Glomerular visceral epithelial cell (primary cell): Measurements from ENCODE around the gene OBSCN.

Source experiments
- DNase-seq: peaks from one replicate; pipeline ENCODE4 v3.0.0-alpha.2; 2016; ENCODE audit errors: extremely low spot score

The OBSCN gene

GRCh38 chr1:228289996-228290881, 82.4 kb downstream of the OBSCN start:
- DNase-seq, result no peak

GRCh38 chr1:228291906-228292608, 84.2 kb downstream of the OBSCN start:
- DNase-seq, result no peak

GRCh38 chr1:228292609-228292911, 84.7 kb downstream of the OBSCN start:
- DNase-seq, result no peak

GRCh38 chr1:228293393-228293792, 85.5 kb downstream of the OBSCN start:
- DNase-seq, result no peak

- DNase-seq, result no peak
Measured at GRCh38 chr1:228293816-228294500, 86.1 kb downstream of the OBSCN start.

GRCh38 chr1:228294717-228295116, 86.9 kb downstream of the OBSCN start:
- DNase-seq, result no peak

- DNase-seq, result no peak
Measured at GRCh38 chr1:228295201-228295600, 87.4 kb downstream of the OBSCN start.

GRCh38 chr1:228295981-228296380, 88.1 kb downstream of the OBSCN start:
- no peak for DNase-seq

GRCh38 chr1:228297242-228297641, 89.4 kb downstream of the OBSCN start:
- no peak for DNase-seq

- DNase-seq, result no peak
Measured at GRCh38 chr1:228297822-228298221, 90.0 kb downstream of the OBSCN start.

- DNase-seq, result no peak
Measured at GRCh38 chr1:228298471-228298870, 90.6 kb downstream of the OBSCN start.

- DNase-seq, result no peak
Measured at GRCh38 chr1:228299211-228299610, 91.4 kb downstream of the OBSCN start.

GRCh38 chr1:228299901-228300300, 92.1 kb downstream of the OBSCN start:
- DNase-seq, result no peak

GRCh38 chr1:228302086-228302485, 94.2 kb downstream of the OBSCN start:
- DNase-seq, result no peak

- no peak for DNase-seq
Measured at GRCh38 chr1:228303596-228303995, 95.8 kb downstream of the OBSCN start.

- no peak for DNase-seq
Measured at GRCh38 chr1:228304225-228304624, 96.4 kb downstream of the OBSCN start.

GRCh38 chr1:228304766-228305395, 97.0 kb downstream of the OBSCN start:
- DNase-seq, result no peak

GRCh38 chr1:228305721-228306152, 97.9 kb downstream of the OBSCN start:
- DNase-seq, result no peak

GRCh38 chr1:228306275-228307217, 98.7 kb downstream of the OBSCN start:
- no peak for DNase-seq

GRCh38 chr1:228307218-228308023, 99.6 kb downstream of the OBSCN start:
- DNase-seq, result no peak
